NAMALWA (cell line): ENCODE measurements around the gene AJAP1.

Experiments used
- DNase-seq: peaks from one replicate; pipeline ENCODE4 v3.0.0-alpha.2; 2015; ENCODE audit warnings: low spot score

Gene AJAP1

DNA sequence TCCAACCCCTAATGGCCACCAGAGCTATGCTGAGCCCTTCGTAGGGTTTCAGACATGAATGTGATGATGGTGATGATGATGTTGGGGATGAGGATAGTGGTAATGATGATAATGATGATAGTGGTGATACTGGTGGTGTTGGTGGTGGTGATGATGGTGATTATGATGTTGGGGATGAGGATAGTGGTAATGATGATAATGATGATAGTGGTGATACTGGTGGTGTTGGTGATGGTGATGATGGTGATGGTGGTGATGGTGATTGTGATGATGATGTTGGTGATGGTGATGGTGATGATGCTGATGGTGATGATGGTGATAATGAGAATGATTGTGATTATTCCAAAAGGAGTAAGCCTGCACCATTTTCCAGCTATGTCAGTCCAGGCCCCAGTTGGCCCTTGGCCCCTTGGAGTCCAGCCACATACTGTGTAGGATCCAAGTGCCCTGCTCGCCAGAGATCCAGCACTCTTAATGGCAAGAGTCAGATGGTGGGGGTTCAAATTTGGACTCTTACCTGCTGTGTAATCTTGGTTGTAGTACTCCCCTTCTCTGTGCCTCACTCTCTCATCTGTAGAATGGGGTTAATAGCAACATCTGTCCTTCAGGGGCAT, 28.3 kb downstream of the AJAP1 start:
- no peak for DNase-seq

DNA sequence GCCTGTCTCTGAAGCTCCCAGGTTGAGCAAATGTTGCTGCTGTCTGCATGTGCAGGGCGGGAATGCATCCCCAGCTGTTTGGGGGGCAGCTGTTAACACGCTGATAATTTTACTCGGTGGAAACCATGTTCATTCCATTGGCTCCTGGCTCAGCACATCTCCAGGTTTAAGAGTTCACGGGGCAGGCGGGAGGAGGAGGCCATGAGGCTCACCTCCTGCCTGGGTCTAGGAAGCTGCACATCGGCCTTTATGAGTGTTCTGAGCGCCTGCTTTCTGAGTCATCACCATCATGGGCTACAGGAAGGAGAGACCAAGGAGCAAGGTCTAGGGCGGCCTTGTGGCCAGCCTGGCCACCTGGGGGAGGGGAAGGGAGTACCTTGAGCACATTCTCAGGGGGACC, 29.7 kb downstream of the AJAP1 start:
- DNase-seq, result no peak

DNA sequence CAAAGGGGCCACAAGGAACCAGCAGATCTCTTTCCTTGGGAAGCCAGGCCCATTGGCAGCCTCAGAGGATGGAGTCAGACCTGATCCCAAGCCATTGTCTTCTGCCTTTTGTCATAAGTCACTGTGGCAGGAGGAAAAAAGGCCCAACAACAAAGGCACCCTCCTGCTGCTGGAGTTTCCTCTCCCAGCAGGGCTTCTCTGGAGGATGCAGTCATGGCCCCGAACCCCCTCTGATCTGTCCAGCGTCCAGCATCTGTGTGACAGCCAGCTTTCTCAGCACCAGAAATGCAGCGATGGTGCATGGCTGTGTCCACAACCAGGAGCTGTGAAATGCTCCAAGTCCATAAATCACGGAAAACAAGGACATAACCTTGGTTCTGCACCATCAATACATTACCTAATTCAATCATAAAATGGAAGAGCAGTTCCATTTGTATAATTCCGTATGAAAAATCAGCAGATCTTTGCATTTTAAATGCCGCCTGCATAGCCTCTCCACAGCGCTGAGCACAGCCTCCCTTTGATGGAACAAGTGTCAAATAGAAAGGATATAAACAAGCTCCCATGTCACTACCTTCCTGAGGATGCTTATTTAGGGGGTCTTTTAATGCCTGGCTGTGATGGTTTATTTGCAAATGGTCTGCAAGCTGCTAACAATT, 30.6 kb downstream of the AJAP1 start:
- no peak for DNase-seq

DNA sequence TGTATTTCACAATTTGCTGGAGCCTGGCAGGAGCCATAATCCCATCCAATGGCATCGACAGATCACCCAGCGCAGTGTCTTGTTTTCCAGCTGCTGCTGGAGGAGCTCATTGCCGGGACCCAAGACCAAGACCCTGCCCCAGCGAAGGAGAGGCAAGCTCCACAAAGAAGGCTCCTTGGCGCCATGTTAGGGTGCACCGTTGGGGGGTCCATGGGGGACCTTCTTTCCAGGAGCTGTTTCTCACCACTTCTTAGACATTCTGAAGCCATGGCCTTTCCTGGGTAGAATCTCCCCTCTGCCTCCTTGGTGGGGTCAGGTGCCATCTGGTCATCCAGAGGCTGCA, 31.1 kb downstream of the AJAP1 start:
- DNase-seq, result no peak

DNA sequence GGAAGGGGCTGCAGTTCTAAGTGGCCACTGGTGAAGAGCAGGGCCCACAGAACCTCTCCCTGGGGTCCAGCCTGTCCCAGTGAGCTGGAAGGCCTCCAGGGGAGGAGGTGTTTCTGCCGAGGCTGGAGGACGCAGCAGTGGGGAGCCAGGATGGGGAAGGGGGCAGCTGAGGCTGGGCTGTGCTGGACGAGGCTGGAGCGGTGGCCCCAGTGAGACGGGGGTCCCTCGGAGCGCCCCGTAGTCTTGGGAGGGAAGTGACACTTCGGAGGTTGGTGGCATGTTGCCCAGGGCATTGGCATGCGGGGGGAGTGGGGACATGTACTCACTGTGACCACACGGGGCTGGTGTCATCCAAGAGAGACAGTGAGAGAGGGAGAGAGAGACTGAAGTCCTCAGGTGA, 33.5 kb downstream of the AJAP1 start:
- DNase-seq, result no peak

DNA sequence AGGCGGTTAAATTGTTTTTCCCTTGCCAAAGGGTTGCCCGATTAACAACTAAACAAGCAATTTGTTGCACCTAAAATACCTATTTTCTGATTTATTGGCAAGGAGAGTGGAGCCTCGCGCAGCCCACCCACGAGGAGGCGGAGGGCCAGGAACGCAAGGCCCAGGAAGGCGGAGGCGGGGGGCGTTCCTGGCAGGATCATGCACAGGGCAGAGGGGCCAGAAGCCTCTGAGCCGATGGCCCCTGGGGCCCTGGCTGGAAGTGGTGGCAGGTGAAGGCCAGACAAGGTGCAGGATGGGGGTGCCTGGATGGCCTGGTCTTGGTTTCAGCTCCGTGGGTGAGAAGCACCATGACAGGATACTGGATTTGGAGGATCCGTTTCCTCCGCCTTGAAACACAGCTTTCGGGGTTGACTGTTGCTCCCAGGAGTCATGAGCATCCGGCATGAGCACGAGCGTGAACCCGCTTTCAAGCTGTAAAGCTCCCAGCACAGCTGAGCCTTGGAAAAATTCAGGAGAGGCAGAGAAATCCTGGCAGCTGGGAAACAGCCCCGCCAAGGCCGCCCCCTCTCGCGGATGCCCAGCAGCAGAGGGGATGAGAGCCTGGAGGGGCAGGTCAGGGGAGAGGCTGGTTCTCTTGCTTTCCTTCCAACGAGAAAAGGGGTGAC, 35.0 kb downstream of the AJAP1 start:
- DNase-seq, result no peak

DNA sequence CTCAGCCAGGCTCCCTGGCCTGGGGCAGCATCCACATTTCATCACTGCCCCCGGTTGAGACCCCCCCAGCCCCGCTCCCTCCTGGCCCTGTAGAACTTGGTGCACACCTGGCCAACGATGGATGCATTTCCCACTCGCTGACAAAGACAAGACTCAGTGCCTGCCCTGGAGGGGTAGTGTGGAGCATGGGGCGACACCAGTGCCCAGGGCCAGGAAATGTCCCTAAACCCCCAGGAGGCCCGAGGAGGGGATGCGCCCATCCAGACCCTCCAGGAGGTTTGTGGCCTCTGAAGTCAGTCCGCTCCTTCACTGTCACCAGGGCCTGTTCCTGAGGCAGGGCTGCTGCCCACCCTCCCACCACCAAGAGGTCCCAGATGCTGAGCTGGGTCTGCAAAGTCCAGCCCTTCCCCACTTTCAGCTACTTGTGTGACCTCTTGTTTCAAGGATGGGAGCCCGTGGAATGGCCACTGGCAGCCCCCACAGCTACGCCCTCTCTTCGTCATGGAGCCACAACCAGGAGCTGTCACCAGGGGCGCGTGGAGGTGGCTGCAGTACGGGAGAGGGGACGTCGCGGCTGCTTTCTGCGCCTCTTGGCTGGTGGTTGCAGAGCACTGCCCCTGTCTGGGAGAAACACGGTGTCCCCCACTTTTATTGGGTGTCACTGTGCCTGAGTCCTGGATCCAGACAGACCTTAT, 35.7 kb downstream of the AJAP1 start:
- DNase-seq, result no peak

DNA sequence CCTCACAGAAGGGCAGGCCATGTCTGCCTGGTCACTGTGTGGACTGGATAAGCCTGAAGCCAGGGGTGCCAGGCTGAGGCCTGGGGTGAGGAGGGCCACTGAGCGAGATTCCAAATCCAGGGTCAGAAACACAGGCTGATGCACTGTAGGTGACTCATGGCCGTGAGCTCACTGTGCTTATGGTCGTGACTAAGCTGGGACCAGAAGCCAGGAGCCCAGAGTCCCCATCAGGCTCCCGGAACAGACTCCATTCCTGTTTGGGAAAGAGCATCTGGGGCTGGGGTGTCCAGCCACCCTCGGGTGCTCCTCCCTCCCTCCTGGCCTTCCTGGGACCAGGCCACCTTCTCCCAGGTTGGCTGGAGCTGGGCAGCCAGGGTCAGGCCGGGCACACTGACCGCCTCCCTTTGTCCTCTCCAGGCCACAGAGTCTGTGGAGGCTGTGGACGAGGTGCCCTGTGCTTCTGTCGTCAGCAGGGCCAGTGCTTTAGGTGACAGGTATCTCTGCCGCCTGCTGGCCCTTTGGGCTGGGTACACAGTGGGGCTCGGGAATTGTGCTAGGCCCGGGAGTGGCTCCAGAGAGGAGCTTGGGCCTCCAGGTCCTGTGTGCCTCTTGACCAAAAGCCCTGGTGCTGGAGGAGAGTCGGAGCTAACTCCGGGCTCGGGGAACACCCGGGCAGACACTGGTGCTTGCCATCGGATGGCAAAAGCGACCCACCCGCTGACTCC, 36.7 kb downstream of the AJAP1 start:
- no peak for DNase-seq

DNA sequence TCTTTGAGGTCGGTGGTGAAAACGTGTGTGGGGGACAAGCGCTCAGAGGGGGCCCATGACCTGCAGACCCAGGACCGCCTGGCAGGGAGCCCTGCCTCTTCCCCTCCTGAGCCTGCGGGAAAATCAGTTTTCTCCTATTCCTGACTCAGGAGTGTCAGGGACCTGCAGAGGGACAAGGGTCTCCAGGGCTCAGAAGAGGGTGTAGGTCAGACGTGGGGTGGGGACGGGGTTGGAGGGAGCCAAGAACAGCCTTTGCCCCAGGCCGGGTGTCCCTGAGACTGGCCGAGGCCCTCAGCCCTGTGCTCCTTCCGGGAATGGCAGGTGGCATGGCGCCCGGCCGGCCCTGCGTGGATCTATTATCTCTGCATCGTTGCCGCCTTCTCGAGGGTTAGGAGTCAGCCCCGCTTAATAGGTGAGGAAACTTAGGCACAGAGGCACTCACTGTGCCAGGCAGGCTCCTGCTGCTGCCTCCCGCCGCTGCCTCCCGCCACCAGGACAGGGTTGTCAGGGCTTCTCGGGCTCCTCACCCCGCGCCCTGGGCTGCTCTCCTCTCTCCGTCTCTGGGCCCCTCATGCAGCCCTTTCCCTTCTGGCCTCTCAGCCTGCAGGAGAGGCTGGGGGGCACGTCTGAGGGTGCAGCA, 37.5 kb downstream of the AJAP1 start:
- DNase-seq, result no peak

DNA sequence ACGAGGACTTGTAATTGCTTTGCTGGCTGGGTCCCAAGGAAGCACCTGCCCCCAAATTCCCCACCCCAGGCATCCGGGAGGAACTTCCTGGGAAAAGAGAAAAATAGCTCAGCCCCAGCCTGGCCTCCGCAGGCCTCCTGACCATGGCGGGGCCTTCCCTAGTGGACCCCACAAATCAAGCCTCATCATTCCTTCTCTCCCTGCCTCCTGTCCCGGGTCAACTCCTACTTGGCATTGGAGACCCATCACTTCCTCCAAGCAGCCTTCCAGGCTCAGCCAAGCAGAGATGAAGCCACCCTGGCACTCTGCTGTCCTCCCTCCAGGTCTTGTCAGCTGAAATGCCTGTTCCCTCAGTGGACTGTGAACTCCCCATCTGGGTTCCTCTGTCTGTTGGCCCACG, 38.0 kb downstream of the AJAP1 start:
- no peak for DNase-seq

DNA sequence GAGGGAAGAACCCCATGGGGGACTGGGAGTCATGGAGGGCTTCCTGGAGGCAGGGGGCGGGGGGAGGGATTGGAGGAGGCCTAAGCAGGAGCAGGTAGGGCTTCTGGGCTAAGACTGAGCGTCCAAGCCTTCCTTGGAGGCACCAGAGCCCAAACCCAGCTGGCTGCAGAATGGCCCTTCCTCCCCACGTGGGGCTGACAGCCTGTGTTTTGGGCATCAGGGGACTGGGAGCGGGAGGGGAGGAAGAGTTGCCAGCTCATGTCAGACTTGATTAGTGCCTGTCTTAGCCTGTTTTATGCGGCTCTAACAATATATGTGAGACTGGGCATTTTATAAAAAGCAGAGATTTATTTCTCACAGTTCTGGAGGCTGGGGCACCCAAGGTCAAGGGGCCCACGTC, 38.9 kb downstream of the AJAP1 start:
- DNase-seq, result no peak

DNA sequence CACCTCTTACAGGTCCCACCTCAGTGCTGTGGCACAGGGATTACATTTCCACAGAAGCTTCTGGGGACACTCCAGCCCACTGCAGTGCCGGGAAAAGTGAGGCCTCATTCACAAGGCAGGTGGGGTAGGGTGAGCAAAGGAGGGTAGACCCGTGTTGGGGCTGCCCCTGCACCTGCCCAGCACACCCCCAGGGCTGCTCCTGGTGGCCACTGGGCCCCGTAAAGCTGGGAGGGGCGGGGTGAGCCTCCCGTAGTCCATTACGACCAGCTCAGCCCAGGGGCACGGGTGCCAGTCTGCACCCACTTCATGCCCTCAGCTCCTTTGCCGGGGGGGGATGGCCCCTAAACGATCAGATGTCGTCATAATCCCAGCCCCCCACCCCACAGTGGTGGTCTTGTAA, 39.5 kb downstream of the AJAP1 start:
- no peak for DNase-seq

DNA sequence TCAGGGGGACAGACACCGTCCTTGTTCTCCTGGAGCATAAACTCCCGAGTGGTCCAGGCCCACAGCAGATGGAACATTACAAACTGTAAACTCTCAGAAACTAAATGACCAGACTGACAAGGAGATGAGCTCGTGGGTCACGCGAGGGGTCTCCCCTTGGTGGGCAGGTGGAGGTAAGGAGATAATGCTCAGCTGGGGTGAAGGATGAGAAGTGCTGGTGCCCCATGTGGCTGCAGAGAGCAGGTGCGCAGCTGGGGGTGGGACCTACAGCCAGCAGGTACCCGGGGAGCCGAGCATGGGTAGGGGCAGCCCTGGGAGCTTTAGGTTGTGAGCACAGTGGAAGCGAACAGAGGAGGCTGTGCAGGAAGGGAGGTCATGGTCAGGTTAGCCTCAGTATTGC, 40.1 kb downstream of the AJAP1 start:
- peak; percentile 13 for DNase-seq

DNA sequence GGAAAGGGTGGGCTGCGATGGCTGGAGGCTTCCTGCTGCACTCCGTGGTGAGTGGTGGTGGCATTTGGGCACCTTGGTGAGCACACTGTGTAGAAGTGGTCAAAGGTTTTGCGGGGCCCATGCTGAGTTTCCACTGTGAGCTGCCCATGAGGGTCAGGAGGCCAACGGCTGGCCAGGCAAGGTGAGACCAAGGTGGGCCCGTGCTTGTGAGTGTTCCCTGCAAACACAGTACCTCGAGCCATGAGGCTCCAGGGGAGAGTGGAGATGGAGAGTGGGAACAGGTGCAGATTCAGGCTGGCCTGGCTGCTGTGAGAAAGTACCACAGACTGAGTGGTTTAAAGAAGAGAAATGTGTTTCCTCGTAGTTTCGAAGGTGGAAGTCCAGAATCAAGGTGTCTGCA, 40.8 kb downstream of the AJAP1 start:
- no peak for DNase-seq

DNA sequence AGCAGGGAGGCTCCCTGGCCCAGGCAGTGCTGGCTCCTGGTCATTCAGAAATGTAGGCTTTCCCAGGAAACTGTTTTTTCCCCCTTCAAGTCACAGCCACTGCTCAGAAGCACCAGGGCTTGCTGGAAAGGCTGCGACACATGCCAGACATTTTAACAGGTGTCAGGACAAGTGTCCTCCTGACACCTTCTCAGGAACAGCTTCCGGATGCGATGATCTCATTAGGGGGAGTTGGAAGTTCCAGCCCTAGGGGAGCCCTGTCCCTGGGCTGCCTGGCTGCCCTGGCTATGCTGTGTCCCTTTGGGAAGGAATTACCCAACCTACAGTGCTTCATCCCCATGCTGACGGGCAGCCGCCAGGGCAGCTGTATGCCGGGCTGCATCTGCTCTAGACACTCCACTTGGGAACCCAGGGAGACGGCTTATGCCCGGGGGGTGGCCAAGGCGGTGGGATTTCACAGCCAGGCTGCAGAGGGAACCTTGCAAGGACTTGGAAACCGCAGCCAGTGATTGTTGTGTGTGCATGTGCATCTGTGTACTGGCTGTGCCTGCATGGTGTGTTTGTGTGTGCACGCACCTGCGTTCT, 41.8 kb downstream of the AJAP1 start:
- DNase-seq, result no peak

DNA sequence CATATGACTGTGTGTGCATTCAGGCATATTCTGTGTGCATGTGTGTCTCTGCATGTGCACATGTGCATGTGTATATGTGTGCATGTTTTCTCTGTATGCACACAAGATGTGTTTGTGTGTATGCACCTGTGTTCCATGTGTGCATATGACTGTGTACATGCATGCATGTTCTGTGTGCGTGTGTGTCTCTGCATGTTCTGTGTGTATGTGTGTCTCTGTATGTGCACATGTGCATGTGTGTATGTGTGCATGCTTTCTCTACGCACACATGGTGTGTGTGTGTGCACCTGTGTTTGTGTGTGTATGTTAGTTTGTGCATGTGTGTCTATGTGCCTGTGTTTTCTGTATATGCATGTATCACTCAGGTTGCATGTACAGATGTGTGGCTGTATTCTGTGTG, 42.3 kb downstream of the AJAP1 start:
- DNase-seq, result no peak

DNA sequence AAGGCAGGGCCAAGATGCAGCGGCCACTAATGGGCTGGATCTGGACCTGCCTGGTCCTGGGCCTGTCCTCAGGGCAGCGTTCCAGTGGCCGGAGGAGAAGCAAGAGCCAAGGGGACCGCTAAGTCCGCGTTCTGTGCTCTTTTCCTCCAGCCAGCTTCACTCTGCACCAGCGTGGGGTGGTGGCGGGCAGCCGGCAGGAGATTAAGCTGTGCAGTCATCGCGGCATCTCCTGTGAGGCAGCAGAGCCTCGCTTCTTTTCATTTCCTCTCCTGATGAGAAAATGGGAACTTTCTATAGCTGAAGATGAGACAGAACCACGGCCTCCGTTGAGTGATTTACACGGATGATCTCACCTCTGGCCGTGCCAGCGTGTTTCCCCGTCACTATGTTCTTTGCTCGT, 43.4 kb downstream of the AJAP1 start:
- no peak for DNase-seq

DNA sequence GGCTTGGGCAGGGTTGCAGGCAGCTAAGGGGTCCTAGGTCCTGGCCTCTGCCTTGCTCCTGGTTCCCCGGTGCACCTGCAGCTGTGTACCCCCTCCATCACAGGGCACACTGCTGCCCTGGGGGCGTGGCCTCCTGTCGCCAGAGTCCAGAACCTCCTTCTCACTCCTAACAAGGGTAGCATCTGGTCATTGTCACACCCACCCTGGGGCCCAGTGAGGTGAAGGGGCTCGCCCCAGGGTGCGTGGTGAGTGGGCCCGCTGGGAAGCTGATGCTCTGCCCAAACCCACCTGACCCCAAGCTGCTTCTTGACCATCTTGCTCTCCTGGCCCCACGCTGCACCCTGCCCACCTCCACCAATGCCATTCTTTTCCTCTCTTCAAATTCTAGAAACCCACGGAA, 44.5 kb downstream of the AJAP1 start:
- DNase-seq, result no peak

DNA sequence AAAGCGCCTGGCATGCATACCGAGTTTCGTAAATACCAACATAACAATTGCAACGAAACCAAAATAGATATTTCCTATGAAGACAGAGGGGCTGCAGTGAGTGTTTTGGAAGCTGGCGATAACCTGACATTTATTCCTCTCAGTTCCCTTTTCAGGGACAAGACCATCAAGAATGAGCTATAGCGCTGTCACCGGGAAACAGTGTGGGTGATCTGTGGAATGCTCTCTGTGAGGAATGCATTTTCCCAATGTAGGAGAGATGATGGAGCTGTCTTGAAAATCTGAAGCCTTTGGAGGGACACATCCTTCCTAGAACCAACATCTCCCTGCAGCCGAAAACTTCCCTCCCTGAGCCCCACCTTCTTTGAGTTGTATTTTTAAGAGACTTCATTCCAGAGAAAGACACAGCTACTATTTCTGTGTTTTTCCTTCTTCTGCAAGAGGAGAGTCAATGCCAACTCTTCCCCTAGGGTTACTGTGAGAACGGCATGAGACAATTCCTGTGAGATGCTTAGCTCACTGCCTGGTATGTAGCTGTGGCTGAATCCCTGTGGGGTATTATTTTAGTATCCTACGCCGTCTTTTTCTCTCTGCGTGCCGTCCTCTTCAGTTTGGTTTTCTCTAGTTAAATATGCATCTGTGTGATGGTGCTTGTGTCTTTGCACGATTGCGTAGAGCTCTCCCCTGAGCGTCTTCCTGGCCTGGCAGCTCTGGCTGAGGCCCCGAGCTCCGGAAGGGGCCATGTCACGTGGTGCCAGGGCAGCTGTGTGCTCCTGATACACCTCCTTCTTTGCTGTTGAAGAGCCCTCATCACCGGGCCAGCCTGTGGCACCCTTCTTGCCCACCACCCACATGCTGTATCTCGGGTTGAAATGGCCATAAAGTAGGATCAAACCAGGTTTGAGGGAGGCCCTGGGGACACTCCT, 45.2 kb downstream of the AJAP1 start:
- DNase-seq, result no peak

DNA sequence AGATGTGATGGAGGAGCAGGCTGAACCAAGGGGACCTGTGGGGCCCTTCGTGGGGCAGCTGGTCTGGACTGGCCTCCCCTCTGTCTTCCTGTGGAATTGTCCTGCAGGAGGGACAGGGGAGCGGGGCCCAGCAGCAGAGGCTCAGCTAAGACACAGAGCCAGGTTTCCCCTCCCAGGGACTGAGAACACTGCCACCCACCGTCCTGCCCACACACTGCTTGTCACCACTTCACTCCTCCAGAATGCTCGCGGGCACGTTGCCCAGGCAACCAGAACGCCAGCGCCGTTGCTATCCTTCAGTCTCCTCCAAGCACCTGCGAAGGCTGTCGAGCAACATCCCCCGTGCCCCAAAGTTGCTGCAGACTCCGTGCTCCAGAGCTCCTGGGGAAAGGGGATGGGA, 46.4 kb downstream of the AJAP1 start:
- no peak for DNase-seq

DNA sequence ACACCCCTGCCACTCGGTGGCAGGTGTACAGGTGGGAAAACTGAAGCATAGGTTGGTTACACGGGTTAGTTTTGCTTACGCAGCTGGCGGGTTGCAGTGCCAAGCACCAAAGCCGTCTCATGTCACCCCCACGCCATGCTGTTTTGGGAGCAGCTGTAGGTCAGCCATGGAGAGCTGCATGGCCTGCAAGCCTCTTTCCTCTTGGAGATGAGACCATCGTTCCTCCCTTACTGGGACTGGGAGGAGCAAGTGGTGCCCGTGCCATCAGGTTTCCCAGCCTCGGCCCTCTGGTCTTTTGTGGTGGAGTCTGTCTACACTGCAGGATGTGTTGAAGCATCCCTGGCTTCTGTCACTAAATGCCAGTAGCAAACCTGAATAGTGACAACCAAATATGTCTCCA, 46.9 kb downstream of the AJAP1 start:
- DNase-seq, result no peak
